Non-pigmented ciliary epithelial cell (primary cell): ENCODE measurements around the gene FBLN5.

ENCODE experiments used
- DNase-seq: peaks from one replicate; pipeline ENCODE4 v3.0.0-alpha.2; 2010; ENCODE audit warnings: low read depth

The FBLN5 gene

GRCh38 chr14:91945751-91946621 is 1.5 kb downstream of the FBLN5 start:
- DNase-seq, result no peak

- no peak for DNase-seq
Measured at GRCh38 chr14:91942946-91943345, 4.5 kb downstream of the FBLN5 start.

GRCh38 chr14:91942128-91942527 is 5.4 kb downstream of the FBLN5 start:
- DNase-seq, result no peak

- DNase-seq, result no peak
Measured at GRCh38 chr14:91940209-91940608, 7.3 kb downstream of the FBLN5 start.

GRCh38 chr14:91935586-91935985 is 11.9 kb downstream of the FBLN5 start:
- DNase-seq, result no peak

- no peak for DNase-seq
Measured at GRCh38 chr14:91934554-91935285, 12.8 kb downstream of the FBLN5 start.

GRCh38 chr14:91931478-91932088 is 15.9 kb downstream of the FBLN5 start:
- no peak for DNase-seq

- DNase-seq, result no peak
Measured at GRCh38 chr14:91929700-91930099, 17.8 kb downstream of the FBLN5 start.

- DNase-seq, result no peak
Measured at GRCh38 chr14:91927800-91928199, 19.7 kb downstream of the FBLN5 start.

- no peak for DNase-seq
Measured at GRCh38 chr14:91927191-91927590, 20.3 kb downstream of the FBLN5 start.

- no peak for DNase-seq
Measured at GRCh38 chr14:91926131-91926890, 21.2 kb downstream of the FBLN5 start.

- no peak for DNase-seq
Measured at GRCh38 chr14:91925727-91926121, 21.8 kb downstream of the FBLN5 start.

- no peak for DNase-seq
Measured at GRCh38 chr14:91925001-91925726, 22.3 kb downstream of the FBLN5 start.

- no peak for DNase-seq
Measured at GRCh38 chr14:91920526-91920925, 27.0 kb downstream of the FBLN5 start.

GRCh38 chr14:91919814-91920213 is 27.7 kb downstream of the FBLN5 start:
- DNase-seq, result no peak

GRCh38 chr14:91918186-91918883 is 29.2 kb downstream of the FBLN5 start:
- no peak for DNase-seq

GRCh38 chr14:91912035-91912434 is 35.5 kb downstream of the FBLN5 start:
- no peak for DNase-seq

- no peak for DNase-seq
Measured at GRCh38 chr14:91911474-91912032, 35.9 kb downstream of the FBLN5 start.

GRCh38 chr14:91910196-91910595 is 37.3 kb downstream of the FBLN5 start:
- no peak for DNase-seq

GRCh38 chr14:91906374-91906773 is 41.1 kb downstream of the FBLN5 start:
- no peak for DNase-seq
